HG02870 (cell line): ENCODE measurements around the gene CLCA1.

Source experiments
- ATAC-seq: cut with Tn5 transposase; IDR thresholded peaks from one replicate; pipeline ENCODE4 v1.9.1; 2021; ENCODE audit warnings: mild to moderate bottlenecking, moderate library complexity; ENCODE audit not compliant: unreplicated experiment

CLCA1 gene

GRCh38 chr1:86548839-86549238 is 80.1 kb downstream of the CLCA1 start:
- no peak for ATAC-seq
